ENCODE data around the gene RBM45. TPM values are rescaled to one million over a fixed set of nuclear protein-coding genes. Genes with fewer than 3 reads are reported as not detected.

Gene RBM45
- total RNA-seq, 4 donors from 2014 or later = 5.6 to 20.9 (median 9.2) TPM

DNA sequence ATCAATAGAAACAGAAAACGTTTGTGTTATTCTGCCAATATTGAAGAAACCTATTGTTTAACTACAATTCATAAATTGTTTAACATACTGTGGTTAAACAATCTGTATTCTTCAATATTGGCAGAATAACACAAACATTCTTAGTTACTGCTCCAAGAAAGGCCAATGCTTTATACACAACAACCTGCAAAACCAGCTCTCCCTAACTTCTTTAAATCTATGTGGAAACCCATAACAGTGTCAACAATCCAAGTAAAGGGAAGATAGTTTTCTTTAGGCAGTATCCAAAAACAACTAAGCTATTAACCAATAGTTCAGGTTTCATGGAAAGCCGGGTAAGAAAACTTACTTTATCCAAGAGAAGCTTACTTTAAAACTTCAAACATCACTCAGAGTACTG lies 6.2 kb upstream of the RBM45 start:
- Histone ChIP-seq H3K36me3 (no peaks in the 10 kb centered on the region), H3K27ac (no peak overlapping the region), H3K4me3 (no peak overlapping the region), H3K4me1 (no peaks in the 10 kb centered on the region), H3K27me3 (peaks cover 5% of the 10 kb centered on the region), H3K9me3 (no peaks in the 10 kb centered on the region)
- TF ChIP-seq POLR2A (IDR thresholded peaks at IDR 0.05) (no peak), EP300 (IDR thresholded peaks at IDR 0.05) (no peak), POLR2AphosphoS5 (IDR thresholded peaks at IDR 0.05) (no peak)
- TF ChIP-seq, protein P1, sequence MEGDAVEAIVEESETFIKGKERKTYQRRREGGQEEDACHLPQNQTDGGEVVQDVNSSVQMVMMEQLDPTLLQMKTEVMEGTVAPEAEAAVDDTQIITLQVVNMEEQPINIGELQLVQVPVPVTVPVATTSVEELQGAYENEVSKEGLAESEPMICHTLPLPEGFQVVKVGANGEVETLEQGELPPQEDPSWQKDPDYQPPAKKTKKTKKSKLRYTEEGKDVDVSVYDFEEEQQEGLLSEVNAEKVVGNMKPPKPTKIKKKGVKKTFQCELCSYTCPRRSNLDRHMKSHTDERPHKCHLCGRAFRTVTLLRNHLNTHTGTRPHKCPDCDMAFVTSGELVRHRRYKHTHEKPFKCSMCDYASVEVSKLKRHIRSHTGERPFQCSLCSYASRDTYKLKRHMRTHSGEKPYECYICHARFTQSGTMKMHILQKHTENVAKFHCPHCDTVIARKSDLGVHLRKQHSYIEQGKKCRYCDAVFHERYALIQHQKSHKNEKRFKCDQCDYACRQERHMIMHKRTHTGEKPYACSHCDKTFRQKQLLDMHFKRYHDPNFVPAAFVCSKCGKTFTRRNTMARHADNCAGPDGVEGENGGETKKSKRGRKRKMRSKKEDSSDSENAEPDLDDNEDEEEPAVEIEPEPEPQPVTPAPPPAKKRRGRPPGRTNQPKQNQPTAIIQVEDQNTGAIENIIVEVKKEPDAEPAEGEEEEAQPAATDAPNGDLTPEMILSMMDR (IDR thresholded peaks at IDR 0.05) = no peak
- WGBS, 2 donors (ENCODE audit: low coverage in 1 of 2) = 49 to 50% methylated on average over 2 of the region's 2 CpGs
- no peak for ATAC-seq

DNA sequence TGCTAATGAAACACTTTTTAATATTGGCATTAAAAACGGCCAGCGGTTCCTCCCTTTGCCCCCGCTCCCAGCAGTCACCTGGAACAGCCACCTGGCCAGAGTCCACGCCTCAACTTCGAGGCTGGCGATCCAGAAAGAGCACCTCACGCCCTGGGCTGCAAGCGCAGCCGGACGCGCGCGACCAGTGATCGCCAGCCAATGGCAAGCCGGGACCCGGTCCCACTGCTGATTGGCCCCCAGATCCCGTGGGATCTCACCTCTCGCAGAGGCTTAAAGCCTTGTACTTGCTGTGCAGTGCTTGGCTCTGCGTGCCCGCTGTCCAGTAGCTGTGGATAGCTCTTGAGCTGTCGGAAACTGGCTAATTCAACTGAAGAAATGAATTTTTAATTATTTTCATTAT lies 4.1 kb upstream of the RBM45 start:
- no peak overlapping the region for H3K4me3 ChIP-seq
- no peak overlapping the region for H3K27ac ChIP-seq
- ATAC-seq = no peak
- WGBS, 2 donors (ENCODE audit: low coverage in 1 of 2) = 84 to 85% methylated on average over 20 of the region's 21 CpGs
- H3K9me3 ChIP-seq = no peaks in the 10 kb centered on the region
- H3K27me3 ChIP-seq = peaks cover 5% of the 10 kb centered on the region
- H3K36me3 ChIP-seq = no peaks in the 10 kb centered on the region
- TF ChIP-seq EP300 (IDR thresholded peaks at IDR 0.05) (no peak), POLR2A (IDR thresholded peaks at IDR 0.05) (no peak), POLR2AphosphoS5 (IDR thresholded peaks at IDR 0.05) (no peak)
- TF ChIP-seq, protein P1 (IDR thresholded peaks at IDR 0.05) = no peak
- H3K4me1 ChIP-seq = peaks cover 0 to 11% (median 0%) of the 10 kb centered on the region in 3 donors

DNA sequence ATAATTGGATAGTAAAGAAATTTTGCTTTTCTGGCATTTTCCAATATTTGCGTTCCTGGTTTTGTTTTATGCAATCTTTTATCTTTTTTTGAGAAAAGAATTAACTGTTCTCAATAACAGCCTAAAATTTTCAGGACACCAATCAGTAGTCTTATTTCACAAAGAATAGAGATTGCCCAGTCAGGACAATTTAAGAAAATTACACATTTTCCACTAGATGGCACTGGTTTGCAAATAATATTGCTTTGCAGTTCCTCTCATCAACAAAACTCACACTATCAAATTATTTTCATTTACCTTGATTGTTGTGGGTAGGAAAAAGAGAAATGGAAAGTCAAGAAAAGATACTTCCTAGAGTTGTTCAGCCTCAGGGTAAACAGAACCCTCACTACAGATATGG lies 2.4 kb upstream of the RBM45 start:
- Histone ChIP-seq H3K4me1 (peaks cover 0 to 24% (median 0%) of the 10 kb centered on the region in 3 donors), H3K4me3 (no peak overlapping the region), H3K36me3 (no peaks in the 10 kb centered on the region), H3K9me3 (no peaks in the 10 kb centered on the region), H3K27me3 (peaks cover 5% of the 10 kb centered on the region), H3K27ac (no peak overlapping the region)
- TF ChIP-seq, protein P1 (IDR thresholded peaks at IDR 0.05) = peak in 3 of 4 experiments; percentile 39 to 55 (median 40)
- no peak for TF ChIP-seq POLR2A (IDR thresholded peaks at IDR 0.05)
- ATAC-seq = no peak
- 4 to 9% methylated on average over 1 of the region's 1 CpG for WGBS, 2 donors (ENCODE audit: low coverage in 1 of 2)

DNA sequence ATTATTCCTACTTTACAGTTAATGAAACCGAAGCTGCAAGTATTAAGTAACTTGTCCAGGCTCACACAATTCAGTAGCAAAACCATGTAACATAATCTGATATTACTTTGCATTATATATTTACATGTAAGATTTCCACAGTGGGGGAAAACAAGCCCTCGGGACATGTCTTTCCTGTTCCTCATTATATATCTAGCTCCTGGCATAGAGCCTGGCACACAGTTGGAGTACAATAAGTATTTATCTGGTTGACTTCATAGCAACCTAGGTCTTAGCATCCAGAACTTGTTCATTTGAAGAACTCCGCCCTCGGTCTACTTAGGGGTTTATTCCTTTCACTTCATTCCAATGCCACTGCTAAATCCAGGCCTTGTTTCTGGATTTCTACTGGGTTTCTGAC lies 1.6 kb upstream of the RBM45 start:
- H3K4me3 ChIP-seq = no peak overlapping the region
- H3K27me3 ChIP-seq = peaks cover 5% of the 10 kb centered on the region
- H3K36me3 ChIP-seq = no peaks in the 10 kb centered on the region
- H3K4me1 ChIP-seq = peaks cover 0 to 24% (median 0%) of the 10 kb centered on the region in 3 donors
- H3K27ac ChIP-seq = no peak overlapping the region
- 65 to 74% methylated on average over 2 to 4 of the region's 4 CpGs for WGBS, 2 donors (ENCODE audit: low coverage in 1 of 2)
- no peaks in the 10 kb centered on the region for H3K9me3 ChIP-seq
- ATAC-seq = no peak
- no peak for TF ChIP-seq POLR2A (IDR thresholded peaks at IDR 0.05)
- TF ChIP-seq, protein P1 (IDR thresholded peaks at IDR 0.05) = no peak
- TF ChIP-seq POLR2AphosphoS5 (IDR thresholded peaks at IDR 0.05) = no peak
- no peak for TF ChIP-seq EP300 (IDR thresholded peaks at IDR 0.05)

DNA sequence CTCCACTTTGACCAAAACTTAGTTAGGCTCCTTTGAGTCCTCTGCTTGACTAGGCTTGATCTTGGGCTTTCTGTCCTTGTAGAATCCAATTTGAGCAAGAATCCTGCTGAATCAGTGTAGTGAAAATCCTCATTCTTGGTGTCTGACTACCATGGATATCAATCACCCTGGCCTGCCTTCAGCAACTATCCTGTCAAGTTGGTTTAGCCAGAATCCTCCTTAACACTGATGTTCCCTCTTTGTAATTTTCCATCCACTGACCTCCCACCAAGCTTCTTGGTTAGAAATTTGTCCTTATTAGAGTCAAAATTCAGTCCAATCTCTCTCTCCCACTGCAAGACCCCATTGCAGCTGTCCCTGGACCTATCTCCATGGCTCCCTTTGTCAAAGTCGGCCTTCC lies 494 bp upstream of the RBM45 start:
- ATAC-seq = no peak
- Histone ChIP-seq H3K9me3 (no peaks in the 10 kb centered on the region), H3K27ac (peak overlapping the region in 3 of 4 donors; percentile 86), H3K4me1 (peaks cover 0 to 24% (median 0%) of the 10 kb centered on the region in 3 donors), H3K36me3 (peaks cover 0 to 6% of the 10 kb centered on the region in 2 donors), H3K27me3 (peaks cover 5% of the 10 kb centered on the region), H3K4me3 (peak overlapping the region in 1 of 2 donors; percentile 78)
- WGBS, 2 donors (ENCODE audit: low coverage in 1 of 2) = 100% methylated on average over 1 of the region's 1 CpG; no CpG with 5 or more reads in 1 of the 2 donors
- no peak for TF ChIP-seq POLR2AphosphoS5 (IDR thresholded peaks at IDR 0.05)
- TF ChIP-seq, protein P1 (IDR thresholded peaks at IDR 0.05) = no peak
- no peak for TF ChIP-seq POLR2A (IDR thresholded peaks at IDR 0.05)
- no peak for TF ChIP-seq EP300 (IDR thresholded peaks at IDR 0.05)
